GM18511 (cell line): ENCODE data around the gene YJU2.

Experiments used
- ATAC-seq: cut with Tn5 transposase; IDR thresholded peaks from one replicate; pipeline ENCODE4 v1.9.1; 2021; ENCODE audit warnings: mild to moderate bottlenecking, moderate library complexity; ENCODE audit not compliant: unreplicated experiment

Gene YJU2

GRCh38 chr19:4295972-4296771 is 49.3 kb downstream of the YJU2 start:
- no peak for ATAC-seq

GRCh38 chr19:4297901-4298809 is 51.3 kb downstream of the YJU2 start:
- ATAC-seq: no peak

- no peak for ATAC-seq
Measured at GRCh38 chr19:4298810-4299550, 52.1 kb downstream of the YJU2 start.

GRCh38 chr19:4300589-4300988 is 53.7 kb downstream of the YJU2 start:
- no peak for ATAC-seq

GRCh38 chr19:4301590-4302242 is 54.8 kb downstream of the YJU2 start:
- no peak for ATAC-seq

GRCh38 chr19:4302243-4302640 is 55.4 kb downstream of the YJU2 start, which contains the start of gene TMIGD2:
Gene TMIGD2, minus strand, starts transcription at chr19:4302389. Its CDS starts 4 bp downstream, at chr19:4302385.
- no peak for ATAC-seq

GRCh38 chr19:4303819-4304537 is 57.1 kb downstream of the YJU2 start:
- ATAC-seq: no peak

GRCh38 chr19:4304538-4305256 is 57.8 kb downstream of the YJU2 start, which contains the start of gene FSD1:
Gene FSD1, plus strand, starts transcription at chr19:4304598. Its CDS starts 149 bp downstream, at chr19:4304747.
- ATAC-seq: no peak

GRCh38 chr19:4305257-4305612 is 58.4 kb downstream of the YJU2 start:
- no peak for ATAC-seq

GRCh38 chr19:4305659-4306058 is 58.8 kb downstream of the YJU2 start:
- ATAC-seq: no peak

- no peak for ATAC-seq
Measured at GRCh38 chr19:4310247-4311121, 63.6 kb downstream of the YJU2 start.

- ATAC-seq: no peak
Measured at GRCh38 chr19:4313847-4314490, 67.1 kb downstream of the YJU2 start.

GRCh38 chr19:4316956-4317355 is 70.1 kb downstream of the YJU2 start:
- ATAC-seq: no peak

GRCh38 chr19:4318460-4318859 is 71.6 kb downstream of the YJU2 start:
- ATAC-seq: no peak
